HG03432 (cell line): ENCODE measurements around the gene PAQR7.
A peak's percentile ranks its signal among the peaks of the same experiment; 100 is the strongest.

Experiments
- ATAC-seq: cut with Tn5 transposase; IDR thresholded peaks from one replicate; pipeline ENCODE4 v1.9.1; 2021; ENCODE audit warnings: mild to moderate bottlenecking, moderate library complexity; ENCODE audit not compliant: unreplicated experiment

Gene PAQR7

GRCh38 chr1:25875154-25875855 lies at the start of gene PAQR7:
Gene PAQR7, minus strand, starts transcription at chr1:25875708. Its CDS starts 11,869 bp downstream, at chr1:25863839.
- ATAC-seq, result peak; percentile 71

- no peak for ATAC-seq
These were observed 48.9 kb upstream of the PAQR7 start for GRCh38 chr1:25924454-25924853.

GRCh38 chr1:25922971-25923552 lies 47.6 kb upstream of the PAQR7 start:
- ATAC-seq, result no peak

GRCh38 chr1:25922056-25922970 lies 46.8 kb upstream of the PAQR7 start:
- no peak for ATAC-seq

GRCh38 chr1:25918615-25919014 lies 43.1 kb upstream of the PAQR7 start:
- ATAC-seq, result no peak

- no peak for ATAC-seq
These were observed 42.5 kb upstream of the PAQR7 start for GRCh38 chr1:25917996-25918395.

GRCh38 chr1:25916460-25916859 lies 41.0 kb upstream of the PAQR7 start:
- no peak for ATAC-seq

GRCh38 chr1:25914074-25914995 lies 38.8 kb upstream of the PAQR7 start:
- no peak for ATAC-seq

- no peak for ATAC-seq
These were observed 37.7 kb upstream of the PAQR7 start for GRCh38 chr1:25913206-25913605.

- no peak for ATAC-seq
These were observed 36.7 kb upstream of the PAQR7 start for GRCh38 chr1:25912076-25912831.

GRCh38 chr1:25911162-25911561 lies 35.7 kb upstream of the PAQR7 start:
- no peak for ATAC-seq

GRCh38 chr1:25909040-25909439 lies 33.5 kb upstream of the PAQR7 start:
- ATAC-seq, result no peak

GRCh38 chr1:25908161-25908560 lies 32.7 kb upstream of the PAQR7 start:
- ATAC-seq, result no peak

GRCh38 chr1:25907601-25908000 lies 32.1 kb upstream of the PAQR7 start:
- ATAC-seq, result no peak

- peak; percentile 3 for ATAC-seq
These were observed 31.3 kb upstream of the PAQR7 start for GRCh38 chr1:25906644-25907300.

GRCh38 chr1:25905680-25906643 lies 30.5 kb upstream of the PAQR7 start, which contains the start of gene STMN1:
Gene STMN1, minus strand, starts transcription at chr1:25906419. Its CDS starts 1,743 bp downstream, at chr1:25904676.
- peak; percentile 61 for ATAC-seq

- peak; percentile 79 for ATAC-seq
These were observed 29.6 kb upstream of the PAQR7 start for GRCh38 chr1:25904943-25905679.
